HG03439 (cell line): Measurements from ENCODE around the gene LRRC45.

Source experiments
- ATAC-seq: cut with Tn5 transposase; IDR thresholded peaks from one replicate; pipeline ENCODE4 v1.9.1; 2021; ENCODE audit warnings: mild to moderate bottlenecking, moderate library complexity; ENCODE audit not compliant: unreplicated experiment

LRRC45 gene

GRCh38 chr17:82060614-82061013 is 37.5 kb downstream of the LRRC45 start:
- ATAC-seq: no peak

GRCh38 chr17:82061047-82061925 is 38.2 kb downstream of the LRRC45 start:
- ATAC-seq: no peak

- no peak for ATAC-seq
These were observed 39.2 kb downstream of the LRRC45 start for GRCh38 chr17:82062076-82062983.

GRCh38 chr17:82062984-82063368 is 39.9 kb downstream of the LRRC45 start:
- no peak for ATAC-seq

GRCh38 chr17:82063424-82064415 is 40.6 kb downstream of the LRRC45 start:
- no peak for ATAC-seq

GRCh38 chr17:82064433-82065192 is 41.5 kb downstream of the LRRC45 start:
- ATAC-seq: no peak

GRCh38 chr17:82065193-82065637 is 42.1 kb downstream of the LRRC45 start:
- ATAC-seq: no peak

GRCh38 chr17:82065638-82066303 is 42.7 kb downstream of the LRRC45 start, which contains the start of gene DUS1L:
Gene DUS1L, minus strand, starts transcription at chr17:82065804. Its CDS starts 745 bp downstream, at chr17:82065059.
- no peak for ATAC-seq

GRCh38 chr17:82070611-82071010 is 47.5 kb downstream of the LRRC45 start:
- no peak for ATAC-seq

- ATAC-seq: no peak
These were observed 49.7 kb downstream of the LRRC45 start for GRCh38 chr17:82072827-82073226.

GRCh38 chr17:82073446-82073845 is 50.3 kb downstream of the LRRC45 start:
- ATAC-seq: no peak

GRCh38 chr17:82076018-82076784 is 53.1 kb downstream of the LRRC45 start:
- ATAC-seq: no peak

- no peak for ATAC-seq
These were observed 53.9 kb downstream of the LRRC45 start for GRCh38 chr17:82076785-82077591.

- no peak for ATAC-seq
These were observed 54.7 kb downstream of the LRRC45 start for GRCh38 chr17:82077617-82078358.

GRCh38 chr17:82078433-82078832 is 55.3 kb downstream of the LRRC45 start:
- no peak for ATAC-seq

GRCh38 chr17:82079001-82079677 is 56.0 kb downstream of the LRRC45 start:
- ATAC-seq: no peak
